Subcutaneous adipose tissue (tissue), 4 donors: ENCODE results near the gene C1orf174. TPM values are rescaled to one million over a fixed set of nuclear protein-coding genes. Genes with fewer than 3 reads are reported as not detected.

Source experiments
- total RNA-seq, 4 donors: library from RNA; depleted of rRNA; stranded (reverse); fragments of >200 nt; gene quantifications; one replicate each; pipeline ENCODE4 v1.1.0, GENCODE V29; 2016
- TF ChIP-seq, protein P1 (sequence below): fragments of 450-650 bp; IDR thresholded peaks from one replicate; pipeline ENCODE4 v1.5.1; 2016; ENCODE audit warnings: low read depth, mild to moderate bottlenecking, control low read depth, antibody characterized with exemption, moderate library complexity

The C1orf174 gene
- total RNA-seq, 4 donors from 2014 or later, result 17.0 to 21.4 (median 18.0) TPM

DNA sequence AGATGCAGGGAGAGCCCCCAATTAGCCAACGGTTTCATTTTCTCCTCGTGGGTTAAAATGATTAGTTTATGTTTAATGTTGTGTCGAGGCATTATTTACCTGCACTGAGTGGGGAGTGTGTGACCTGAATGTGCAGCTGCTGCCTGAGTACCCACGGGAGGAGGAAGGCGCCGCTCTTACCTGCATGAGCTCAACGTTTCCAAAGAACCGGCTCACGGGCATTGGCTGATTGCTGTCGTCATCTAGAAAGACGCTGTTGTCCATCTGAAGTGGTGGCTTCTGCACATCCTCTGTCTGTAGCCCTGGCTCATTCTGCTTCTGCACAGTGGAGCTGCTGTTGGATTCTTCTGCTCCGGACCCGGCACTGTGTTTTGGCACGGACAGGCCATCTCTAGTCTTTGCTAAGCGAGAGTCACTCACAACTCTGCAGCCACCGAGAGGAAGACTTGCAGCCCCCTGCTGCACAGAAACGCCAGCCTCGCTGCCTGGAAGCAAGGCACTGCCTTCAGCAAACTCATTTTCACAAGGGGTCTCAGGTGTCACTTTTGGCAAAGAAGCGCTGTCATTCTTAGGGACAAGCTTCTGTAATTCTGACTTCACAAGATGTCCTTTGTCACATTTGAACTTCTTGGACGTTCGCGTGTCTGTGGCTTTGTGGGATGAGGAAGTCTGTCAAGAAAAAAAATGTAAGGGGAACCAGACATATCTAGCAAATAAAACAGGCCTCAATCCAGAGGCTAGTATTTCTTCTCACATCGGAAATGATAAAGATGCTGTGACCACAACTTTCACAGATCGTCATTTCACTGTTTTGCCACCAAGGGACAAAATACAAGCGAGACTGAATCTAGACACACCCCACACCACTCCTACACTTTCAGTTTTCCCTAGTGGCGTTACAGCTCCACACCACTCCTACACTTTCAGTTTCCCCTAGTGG is 9.4 kb downstream of the C1orf174 start:
- TF ChIP-seq, protein P1, sequence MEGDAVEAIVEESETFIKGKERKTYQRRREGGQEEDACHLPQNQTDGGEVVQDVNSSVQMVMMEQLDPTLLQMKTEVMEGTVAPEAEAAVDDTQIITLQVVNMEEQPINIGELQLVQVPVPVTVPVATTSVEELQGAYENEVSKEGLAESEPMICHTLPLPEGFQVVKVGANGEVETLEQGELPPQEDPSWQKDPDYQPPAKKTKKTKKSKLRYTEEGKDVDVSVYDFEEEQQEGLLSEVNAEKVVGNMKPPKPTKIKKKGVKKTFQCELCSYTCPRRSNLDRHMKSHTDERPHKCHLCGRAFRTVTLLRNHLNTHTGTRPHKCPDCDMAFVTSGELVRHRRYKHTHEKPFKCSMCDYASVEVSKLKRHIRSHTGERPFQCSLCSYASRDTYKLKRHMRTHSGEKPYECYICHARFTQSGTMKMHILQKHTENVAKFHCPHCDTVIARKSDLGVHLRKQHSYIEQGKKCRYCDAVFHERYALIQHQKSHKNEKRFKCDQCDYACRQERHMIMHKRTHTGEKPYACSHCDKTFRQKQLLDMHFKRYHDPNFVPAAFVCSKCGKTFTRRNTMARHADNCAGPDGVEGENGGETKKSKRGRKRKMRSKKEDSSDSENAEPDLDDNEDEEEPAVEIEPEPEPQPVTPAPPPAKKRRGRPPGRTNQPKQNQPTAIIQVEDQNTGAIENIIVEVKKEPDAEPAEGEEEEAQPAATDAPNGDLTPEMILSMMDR, result no peak

DNA sequence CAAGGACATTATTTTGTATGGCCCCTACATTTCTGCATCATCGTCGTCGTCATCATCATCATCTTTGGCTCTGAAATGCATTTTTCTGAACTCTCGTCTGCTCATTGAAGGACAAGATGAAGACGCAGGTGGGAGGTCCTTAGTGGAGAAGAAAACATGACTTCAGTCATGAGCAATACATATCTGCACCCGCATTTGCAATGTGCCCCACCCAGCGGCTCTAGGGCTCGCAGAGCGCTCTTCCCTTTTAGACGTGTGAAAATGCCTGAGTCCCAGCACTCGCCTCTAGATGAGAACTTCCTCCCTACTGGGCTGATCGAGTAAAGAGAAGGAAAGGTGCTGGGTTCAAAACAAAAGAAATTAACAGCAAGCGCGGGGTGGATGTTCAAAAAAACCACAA is 10.1 kb downstream of the C1orf174 start:
- TF ChIP-seq, protein P1, result no peak

DNA sequence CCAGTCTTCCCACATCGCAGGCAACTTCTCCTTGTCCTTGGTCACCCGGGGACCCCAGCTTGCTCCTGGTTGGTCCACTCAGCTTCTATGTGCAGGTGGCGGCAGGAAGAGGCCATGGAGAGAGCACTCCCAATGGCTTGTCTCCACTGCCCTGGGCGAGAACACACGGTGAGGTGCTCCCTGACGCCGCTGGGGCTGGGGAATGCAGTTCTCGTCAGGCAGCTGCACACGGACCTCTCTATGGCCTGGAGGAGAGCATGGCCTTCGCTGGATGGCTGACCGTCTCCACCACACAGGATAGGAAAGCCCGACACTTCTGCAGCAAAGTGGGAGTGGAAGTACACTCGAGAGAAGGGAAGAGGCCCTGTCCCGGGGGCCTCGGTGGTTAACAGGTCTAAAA is 11.8 kb downstream of the C1orf174 start:
- TF ChIP-seq, protein P1, result no peak

DNA sequence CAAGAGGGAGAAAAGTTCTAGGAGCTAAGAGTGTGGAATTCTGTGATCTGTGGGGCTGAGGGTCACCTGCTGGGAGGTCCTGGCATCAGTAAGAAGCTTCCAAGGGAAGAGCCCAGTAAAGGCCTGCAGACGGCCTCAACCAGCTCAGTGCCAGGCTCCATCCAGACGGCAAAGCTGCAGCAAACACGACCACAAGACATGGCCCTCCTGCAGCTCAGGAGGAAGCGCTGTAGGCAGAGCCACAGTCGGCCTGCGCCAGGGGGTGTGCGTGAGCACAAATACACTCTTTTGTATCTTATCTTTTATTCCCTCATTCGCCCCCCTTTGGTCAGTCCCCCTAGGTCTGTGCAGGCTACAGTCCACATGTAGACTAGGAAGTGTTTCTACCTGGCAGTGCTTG is 13.4 kb downstream of the C1orf174 start:
- TF ChIP-seq, protein P1, result no peak

DNA sequence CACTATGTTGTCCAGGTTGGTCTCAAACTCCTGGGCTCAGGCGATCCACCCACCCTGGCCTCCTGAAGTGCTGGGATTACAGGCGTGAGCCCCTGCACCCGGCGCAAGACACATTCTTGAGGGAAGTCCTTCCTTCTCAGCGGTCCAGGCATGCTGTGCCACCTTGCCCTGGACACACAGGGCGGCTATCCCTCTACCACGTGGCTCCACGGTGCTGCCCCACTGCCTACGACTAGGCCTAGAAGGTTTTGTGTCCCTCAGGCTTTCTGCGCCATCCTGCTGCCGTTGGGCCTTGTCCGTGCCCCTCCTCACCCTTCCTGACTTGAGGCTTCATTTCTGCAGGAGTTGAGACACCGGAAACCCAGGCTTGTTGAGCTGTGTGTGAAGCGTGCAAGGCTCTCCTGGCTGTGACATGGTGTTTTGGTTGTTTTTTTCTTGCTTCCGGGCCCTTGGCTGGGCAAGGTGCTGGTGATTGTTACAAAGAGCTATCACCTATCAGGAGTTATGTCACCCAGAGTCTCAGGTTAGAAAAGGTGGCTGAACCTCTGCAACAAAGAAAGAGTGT is 13.9 kb downstream of the C1orf174 start:
- TF ChIP-seq, protein P1, result no peak

DNA sequence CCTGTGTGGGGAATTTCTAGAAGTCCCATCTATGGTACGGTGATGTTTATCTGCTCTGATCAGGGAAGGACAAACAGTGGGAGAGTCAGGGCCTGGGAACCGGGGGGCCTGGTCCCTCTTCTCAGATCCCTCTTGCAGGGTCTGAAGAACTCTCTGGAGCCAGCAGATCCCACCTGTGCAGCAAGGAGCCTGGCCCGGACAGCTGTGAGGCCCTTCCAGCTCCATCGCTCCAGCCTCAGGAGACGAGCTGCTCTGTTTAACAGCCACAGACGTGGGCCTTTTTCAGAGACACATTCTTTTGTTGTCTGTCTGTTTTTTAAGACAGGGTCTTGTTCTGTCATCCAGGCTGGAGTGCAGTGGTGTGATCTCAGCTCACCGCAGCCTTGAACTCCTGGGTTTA is 14.5 kb downstream of the C1orf174 start:
- TF ChIP-seq, protein P1, result no peak

DNA sequence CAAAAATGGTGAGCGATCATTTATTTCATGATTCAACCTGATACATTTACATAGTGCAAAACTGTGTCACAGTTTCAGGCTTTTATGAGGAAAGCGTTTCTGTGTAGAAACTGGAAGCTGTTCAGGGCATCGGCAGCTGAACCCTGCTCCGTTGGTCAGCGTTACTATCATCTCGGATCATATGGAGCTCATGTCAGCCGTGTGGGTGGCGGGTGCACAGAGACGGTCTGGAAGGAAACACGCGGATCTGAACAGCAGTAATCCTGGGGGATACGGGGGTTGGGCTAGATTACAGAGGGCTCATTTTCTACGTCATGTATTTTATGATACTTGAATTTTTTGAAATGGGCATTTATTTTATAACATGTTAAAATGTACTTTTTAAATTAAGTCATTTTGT is 15.1 kb downstream of the C1orf174 start:
- TF ChIP-seq, protein P1, result no peak
